Glutamatergic neuron (in vitro differentiated cells): Measurements from ENCODE around the gene SLC52A1. TPM values are rescaled to one million over a fixed set of nuclear protein-coding genes. Genes with fewer than 3 reads are reported as not detected.
"Not testable (repeated sequence)": the region's sequence is repeated elsewhere in the genome, so short reads cannot be mapped to it uniquely, and the experiment has no call there.

Source experiments
- DNase-seq: peaks from one replicate; pipeline ENCODE4 v3.0.0; 2022
- H3K27ac Mint-ChIP-seq: one replicate; pipeline ENCODE4 v1.8.0; 2020; ENCODE audit warnings: mild to moderate bottlenecking, mixed read lengths, inconsistent platforms; ENCODE audit not compliant: unreplicated experiment
- H3K27me3 Mint-ChIP-seq: one replicate; pipeline ENCODE4 v1.8.0; 2020; ENCODE audit warnings: mild to moderate bottlenecking, moderate library complexity, mixed read lengths, inconsistent platforms; ENCODE audit not compliant: unreplicated experiment
- H3K36me3 Mint-ChIP-seq: one replicate; pipeline ENCODE4 v1.8.0; 2020; ENCODE audit warnings: mild to moderate bottlenecking, mixed read lengths, inconsistent platforms; ENCODE audit not compliant: unreplicated experiment
- H3K4me1 Mint-ChIP-seq: one replicate; pipeline ENCODE4 v1.8.0; 2020; ENCODE audit warnings: mild to moderate bottlenecking, low read depth, mixed read lengths, inconsistent platforms; ENCODE audit not compliant: unreplicated experiment
- H3K4me3 Mint-ChIP-seq: one replicate; pipeline ENCODE4 v1.8.0; 2020; ENCODE audit warnings: mild to moderate bottlenecking, mixed read lengths, inconsistent platforms; ENCODE audit not compliant: unreplicated experiment
- H3K9me3 Mint-ChIP-seq: one replicate; pipeline ENCODE4 v1.8.0; 2020; ENCODE audit warnings: mild to moderate bottlenecking, moderate library complexity, mixed read lengths, inconsistent platforms; ENCODE audit not compliant: unreplicated experiment
- CTCF ChIP-seq: fragments of 200-600 bp; sonication (generic); IDR thresholded peaks from one replicate; pipeline ENCODE4 v1.5.0; 2021; ENCODE audit not compliant: partially characterized antibody, unreplicated experiment
- total RNA-seq: library from RNA; stranded (reverse); fragmentation: NEBNext Ultra II Directional; extraction: Animal tissue kit (Norgen Biotek cat#: 25700); gene quantifications from one replicate; pipeline ENCODE4 v1.2.1, GENCODE V29; 2021; ENCODE audit not compliant: unreplicated experiment

The SLC52A1 gene
- total RNA-seq, 1 donor from 2014 or later: not detected

- Mint-ChIP-seq H3K4me1 (no peaks in the 10 kb centered on the region), H3K36me3 (no peaks in the 10 kb centered on the region), H3K27me3 (peaks cover 2% of the 10 kb centered on the region), H3K27ac (no peak overlapping the region), H3K4me3 (peak overlapping the region; percentile 86), H3K9me3 (peaks cover 3% of the 10 kb centered on the region)
- DNase-seq: peak; percentile 87
- TF ChIP-seq CTCF: peak; percentile 89
Observed at GRCh38 chr17:5031365-5032082, 3.7 kb downstream of the SLC52A1 start.

- H3K36me3 Mint-ChIP-seq, H3K4me3 Mint-ChIP-seq, H3K4me1 Mint-ChIP-seq, H3K9me3 Mint-ChIP-seq, H3K27me3 Mint-ChIP-seq, H3K27ac Mint-ChIP-seq, DNase-seq: not testable (repeated sequence)
Observed at GRCh38 chr17:5030168-5030567, 5.1 kb downstream of the SLC52A1 start.

GRCh38 chr17:5027916-5028315 lies 7.3 kb downstream of the SLC52A1 start:
- no peak for TF ChIP-seq CTCF
- H3K4me3 Mint-ChIP-seq: no peak overlapping the region
- H3K27me3 Mint-ChIP-seq: peaks cover 1% of the 10 kb centered on the region
- no peaks in the 10 kb centered on the region for H3K36me3 Mint-ChIP-seq
- no peaks in the 10 kb centered on the region for H3K4me1 Mint-ChIP-seq
- no peak for DNase-seq
- no peak overlapping the region for H3K27ac Mint-ChIP-seq
- H3K9me3 Mint-ChIP-seq: peaks cover 3% of the 10 kb centered on the region

GRCh38 chr17:5027299-5027698 lies 7.9 kb downstream of the SLC52A1 start:
- H3K27me3 Mint-ChIP-seq: peaks cover 1% of the 10 kb centered on the region
- H3K4me3 Mint-ChIP-seq: no peak overlapping the region
- no peak for TF ChIP-seq CTCF
- H3K27ac Mint-ChIP-seq: no peak overlapping the region
- no peaks in the 10 kb centered on the region for H3K4me1 Mint-ChIP-seq
- no peak for DNase-seq
- H3K36me3 Mint-ChIP-seq: no peaks in the 10 kb centered on the region
- H3K9me3 Mint-ChIP-seq: peaks cover 3% of the 10 kb centered on the region

GRCh38 chr17:5024604-5025003 lies 10.6 kb downstream of the SLC52A1 start:
- no peaks in the 10 kb centered on the region for H3K4me1 Mint-ChIP-seq
- no peaks in the 10 kb centered on the region for H3K9me3 Mint-ChIP-seq
- TF ChIP-seq CTCF: no peak
- no peak for DNase-seq
- H3K36me3 Mint-ChIP-seq: peaks cover 3% of the 10 kb centered on the region
- no peak overlapping the region for H3K4me3 Mint-ChIP-seq
- peaks cover 1% of the 10 kb centered on the region for H3K27me3 Mint-ChIP-seq
- H3K27ac Mint-ChIP-seq: no peak overlapping the region
